Osteoblast (primary cell): ENCODE measurements around the gene TLL1. TPM values are rescaled to one million over a fixed set of nuclear protein-coding genes. Genes with fewer than 3 reads are reported as not detected.

Experiments
- DNase-seq: peaks from one replicate; pipeline ENCODE4 v3.0.0; 2011; ENCODE audit warnings: low spot score, mixed read lengths; ENCODE audit not compliant: insufficient read length; ENCODE audit errors: missing footprints
- H2AFZ ChIP-seq: 2 replicates; pipeline ENCODE4 v1.6.0; 2011; ENCODE audit warnings: mild to moderate bottlenecking, low read length
- H3K27ac ChIP-seq: 2 replicates; pipeline ENCODE4 v1.5.1; 2011; ENCODE audit warnings: mild to moderate bottlenecking, low read depth, low read length, moderate library complexity
- H3K27me3 ChIP-seq: 2 replicates; pipeline ENCODE4 v1.6.0; 2012; ENCODE audit warnings: mild to moderate bottlenecking, control low read depth, inconsistent platforms, low read length, moderate library complexity; ENCODE audit not compliant: insufficient read depth
- H3K36me3 ChIP-seq: 2 replicates; pipeline ENCODE4 v1.5.1; 2011; ENCODE audit warnings: mild to moderate bottlenecking, low read length, control low read depth, moderate library complexity; ENCODE audit not compliant: insufficient read depth
- H3K4me1 ChIP-seq: 2 replicates; pipeline ENCODE4 v1.5.1; 2011; ENCODE audit warnings: mild to moderate bottlenecking, low read length, control low read depth, moderate library complexity; ENCODE audit not compliant: insufficient read depth
- H3K4me2 ChIP-seq: 2 replicates; pipeline ENCODE4 v1.6.0; 2011; ENCODE audit warnings: mild to moderate bottlenecking, low read length; ENCODE audit not compliant: insufficient read depth
- H3K4me3 ChIP-seq: fragments of 200-600 bp; sonication (generic); 3 replicates; pipeline ENCODE4 v1.5.1; 2012; ENCODE audit warnings: mild to moderate bottlenecking, low read length, inconsistent platforms; ENCODE audit not compliant: insufficient read depth
- H3K79me2 ChIP-seq: 2 replicates; pipeline ENCODE4 v1.6.0; 2012; ENCODE audit warnings: mild to moderate bottlenecking, low read length, control low read depth, inconsistent platforms; ENCODE audit not compliant: insufficient read depth
- H3K9me3 ChIP-seq: 2 replicates; pipeline ENCODE4 v1.5.1; 2011; ENCODE audit warnings: low read depth, low read length, control low read depth
- H4K20me1 ChIP-seq: 2 replicates; pipeline ENCODE4 v1.6.0; 2012; ENCODE audit warnings: mild to moderate bottlenecking, low read length, control low read depth; ENCODE audit not compliant: insufficient read depth
- total RNA-seq: library from RNA; depleted of rRNA; stranded (reverse); fragments of >200 nt; gene quantifications from 2 replicates; pipeline ENCODE4 v1.2.3, GENCODE V29; 2012
- TF ChIP-seq, protein P1 (sequence below): IDR thresholded peaks from 2 replicates; pipeline ENCODE4 v1.5.1; 2011; ENCODE audit warnings: mild to moderate bottlenecking, low read depth, low read length, moderate library complexity; ENCODE audit errors: extremely low read depth

Gene TLL1
- total RNA-seq, 1 donor = 0.36 TPM

DNA sequence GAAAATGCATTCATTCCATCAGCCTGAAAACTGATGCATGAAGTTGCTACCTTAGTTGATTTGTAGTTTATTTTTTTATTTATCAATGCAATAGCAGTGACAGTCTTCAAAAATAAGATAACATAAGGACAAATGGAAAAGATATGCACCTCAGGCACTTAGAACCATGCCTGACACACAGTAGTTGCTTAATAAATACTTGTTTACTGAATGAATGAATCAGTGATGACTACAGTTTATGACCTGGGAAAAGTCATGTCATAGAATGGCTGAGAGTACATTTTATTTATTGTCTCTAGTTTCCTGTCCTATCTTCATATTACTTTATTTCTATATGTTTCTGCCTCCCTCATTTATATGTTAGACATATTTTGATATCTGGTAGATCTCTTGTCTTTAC is 171.8 kb downstream of the TLL1 start:
- Histone ChIP-seq H3K4me1 (no peaks in the 10 kb centered on the region), H3K9me3 (no peaks in the 10 kb centered on the region), H3K27ac (no peak overlapping the region)

DNA sequence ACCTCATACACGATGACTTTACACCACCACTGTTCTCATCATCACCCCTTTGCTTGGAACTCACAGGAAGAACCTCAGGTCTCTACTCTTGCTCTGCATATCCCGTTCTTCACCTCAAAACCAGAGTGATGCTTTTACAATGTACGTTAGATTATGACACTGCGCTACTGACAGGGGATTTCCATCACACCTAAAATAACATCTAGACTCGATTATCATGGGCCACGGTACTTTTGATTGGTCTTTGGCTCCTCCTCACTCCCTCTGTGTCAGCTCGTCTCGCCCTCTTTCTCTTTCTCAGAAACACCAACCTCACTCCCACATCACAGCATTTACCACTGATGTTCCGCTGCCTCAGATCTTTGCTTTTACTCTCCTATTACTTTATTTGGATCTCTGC is 172.4 kb downstream of the TLL1 start:
- Histone ChIP-seq H3K27ac (no peak overlapping the region), H2AFZ (no peak overlapping the region), H3K4me3 (no peak overlapping the region), H3K79me2 (no peaks in the 10 kb centered on the region), H3K4me2 (no peak overlapping the region), H3K36me3 (no peaks in the 10 kb centered on the region), H3K4me1 (no peaks in the 10 kb centered on the region), H3K9me3 (no peaks in the 10 kb centered on the region), H4K20me1 (no peaks in the 10 kb centered on the region), H3K27me3 (no peaks in the 10 kb centered on the region)
- TF ChIP-seq, protein P1, sequence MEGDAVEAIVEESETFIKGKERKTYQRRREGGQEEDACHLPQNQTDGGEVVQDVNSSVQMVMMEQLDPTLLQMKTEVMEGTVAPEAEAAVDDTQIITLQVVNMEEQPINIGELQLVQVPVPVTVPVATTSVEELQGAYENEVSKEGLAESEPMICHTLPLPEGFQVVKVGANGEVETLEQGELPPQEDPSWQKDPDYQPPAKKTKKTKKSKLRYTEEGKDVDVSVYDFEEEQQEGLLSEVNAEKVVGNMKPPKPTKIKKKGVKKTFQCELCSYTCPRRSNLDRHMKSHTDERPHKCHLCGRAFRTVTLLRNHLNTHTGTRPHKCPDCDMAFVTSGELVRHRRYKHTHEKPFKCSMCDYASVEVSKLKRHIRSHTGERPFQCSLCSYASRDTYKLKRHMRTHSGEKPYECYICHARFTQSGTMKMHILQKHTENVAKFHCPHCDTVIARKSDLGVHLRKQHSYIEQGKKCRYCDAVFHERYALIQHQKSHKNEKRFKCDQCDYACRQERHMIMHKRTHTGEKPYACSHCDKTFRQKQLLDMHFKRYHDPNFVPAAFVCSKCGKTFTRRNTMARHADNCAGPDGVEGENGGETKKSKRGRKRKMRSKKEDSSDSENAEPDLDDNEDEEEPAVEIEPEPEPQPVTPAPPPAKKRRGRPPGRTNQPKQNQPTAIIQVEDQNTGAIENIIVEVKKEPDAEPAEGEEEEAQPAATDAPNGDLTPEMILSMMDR = no peak
- no peak for DNase-seq

More for the DNA sequence above, 171.8 kb downstream of the TLL1 start:
- TF ChIP-seq, protein P1 = no peak
- Histone ChIP-seq H3K36me3 (no peaks in the 10 kb centered on the region), H3K27me3 (no peaks in the 10 kb centered on the region), H3K4me3 (no peak overlapping the region), H4K20me1 (no peaks in the 10 kb centered on the region), H2AFZ (no peak overlapping the region), H3K4me2 (no peak overlapping the region), H3K79me2 (no peaks in the 10 kb centered on the region)
- no peak for DNase-seq

DNA sequence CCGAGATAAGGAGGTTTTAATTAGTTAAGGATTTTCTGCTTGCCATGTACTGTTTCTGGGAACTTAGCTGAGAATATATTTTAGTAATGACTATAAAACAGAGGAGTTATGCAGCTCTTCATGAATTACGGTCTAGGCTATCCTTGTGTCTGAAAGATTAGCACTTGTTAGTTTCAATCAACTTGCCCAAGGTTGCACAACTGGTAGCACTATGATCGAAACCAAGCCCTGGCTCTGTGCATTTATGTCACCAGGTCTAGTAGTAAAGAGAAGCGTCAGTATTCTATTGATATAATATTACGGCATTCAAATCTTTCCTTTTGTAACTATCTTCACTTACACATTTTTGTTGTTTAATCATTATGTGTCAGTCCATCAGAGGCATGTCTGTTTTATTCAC is 176.0 kb downstream of the TLL1 start:
- Histone ChIP-seq H3K36me3 (no peaks in the 10 kb centered on the region), H4K20me1 (no peaks in the 10 kb centered on the region), H3K4me1 (no peaks in the 10 kb centered on the region), H2AFZ (no peak overlapping the region), H3K79me2 (no peaks in the 10 kb centered on the region), H3K4me2 (no peak overlapping the region), H3K4me3 (no peak overlapping the region), H3K27me3 (no peaks in the 10 kb centered on the region), H3K27ac (no peak overlapping the region), H3K9me3 (no peaks in the 10 kb centered on the region)
- DNase-seq = no peak
- TF ChIP-seq, protein P1 = no peak

DNA sequence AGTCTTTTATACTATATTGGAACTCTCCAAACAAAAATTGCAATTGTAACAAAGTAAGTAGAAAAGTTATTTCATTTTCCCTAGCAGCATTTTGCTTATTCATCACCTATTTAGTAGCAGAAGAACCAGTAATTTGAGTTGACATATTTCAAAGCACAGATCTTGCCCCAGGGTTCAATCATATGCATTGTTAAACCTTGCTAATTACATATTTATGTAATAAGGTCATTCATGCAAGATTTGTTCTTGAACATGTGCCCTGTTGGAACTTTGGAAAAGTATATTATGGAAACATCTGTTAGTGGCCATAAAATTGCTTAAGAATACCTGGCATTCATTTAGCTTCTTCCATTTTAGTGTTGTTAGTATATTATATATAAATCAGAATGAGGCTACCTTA is 191.7 kb downstream of the TLL1 start:
- TF ChIP-seq, protein P1 = no peak
- Histone ChIP-seq H3K36me3 (no peaks in the 10 kb centered on the region), H3K27me3 (no peaks in the 10 kb centered on the region), H3K79me2 (no peaks in the 10 kb centered on the region), H4K20me1 (no peaks in the 10 kb centered on the region), H3K9me3 (no peaks in the 10 kb centered on the region), H3K4me1 (no peaks in the 10 kb centered on the region), H2AFZ (no peak overlapping the region), H3K27ac (no peak overlapping the region), H3K4me3 (no peak overlapping the region), H3K4me2 (no peak overlapping the region)
- no peak for DNase-seq
